ENCODE measurements around the gene FMNL2.

DNA sequence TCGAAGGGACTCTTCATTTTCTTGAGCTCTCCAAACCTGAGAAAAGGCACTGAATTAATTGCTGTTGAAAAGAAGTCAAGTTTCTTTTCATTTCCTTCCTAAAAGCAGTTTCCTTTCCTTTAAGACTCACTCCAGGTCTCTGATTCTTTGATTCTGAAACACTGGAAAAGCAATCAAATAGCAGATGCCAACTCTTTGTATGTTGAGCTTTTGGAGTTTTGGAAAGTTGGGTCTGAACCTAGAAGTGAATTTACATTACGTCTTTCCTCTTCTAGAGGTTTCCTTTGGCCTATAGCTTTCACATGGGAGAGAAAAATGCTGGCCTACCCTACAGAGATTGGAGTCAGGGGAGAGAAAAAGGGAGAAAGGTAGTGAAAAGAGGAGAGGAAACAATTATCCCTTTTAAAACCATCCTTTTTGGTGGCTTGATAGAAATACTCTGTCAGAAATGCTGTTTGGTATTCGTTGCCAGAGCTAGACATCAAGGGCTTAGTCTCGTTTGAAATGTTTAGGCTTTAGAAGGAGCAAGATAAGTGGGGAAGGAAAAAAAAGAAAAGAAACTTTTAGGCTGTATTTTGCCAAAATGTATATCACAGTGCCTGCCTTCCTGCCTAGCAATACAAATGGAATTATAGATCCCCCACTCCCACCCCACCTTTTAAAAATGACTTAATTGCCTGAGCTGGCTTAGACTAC, 194.6 kb downstream of the FMNL2 start:
- TF ChIP-seq, protein P1, sequence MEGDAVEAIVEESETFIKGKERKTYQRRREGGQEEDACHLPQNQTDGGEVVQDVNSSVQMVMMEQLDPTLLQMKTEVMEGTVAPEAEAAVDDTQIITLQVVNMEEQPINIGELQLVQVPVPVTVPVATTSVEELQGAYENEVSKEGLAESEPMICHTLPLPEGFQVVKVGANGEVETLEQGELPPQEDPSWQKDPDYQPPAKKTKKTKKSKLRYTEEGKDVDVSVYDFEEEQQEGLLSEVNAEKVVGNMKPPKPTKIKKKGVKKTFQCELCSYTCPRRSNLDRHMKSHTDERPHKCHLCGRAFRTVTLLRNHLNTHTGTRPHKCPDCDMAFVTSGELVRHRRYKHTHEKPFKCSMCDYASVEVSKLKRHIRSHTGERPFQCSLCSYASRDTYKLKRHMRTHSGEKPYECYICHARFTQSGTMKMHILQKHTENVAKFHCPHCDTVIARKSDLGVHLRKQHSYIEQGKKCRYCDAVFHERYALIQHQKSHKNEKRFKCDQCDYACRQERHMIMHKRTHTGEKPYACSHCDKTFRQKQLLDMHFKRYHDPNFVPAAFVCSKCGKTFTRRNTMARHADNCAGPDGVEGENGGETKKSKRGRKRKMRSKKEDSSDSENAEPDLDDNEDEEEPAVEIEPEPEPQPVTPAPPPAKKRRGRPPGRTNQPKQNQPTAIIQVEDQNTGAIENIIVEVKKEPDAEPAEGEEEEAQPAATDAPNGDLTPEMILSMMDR (IDR thresholded peaks at IDR 0.05 in 2 of 3, conservative IDR thresholded peaks at IDR 0.05 in 1 of 3; ENCODE audit: borderline replicate concordance in 1 of 3, insufficient read depth in 1 of 3, low read depth in 2 of 3, low read length in 2 of 3) = no peak
- TF ChIP-seq, protein P2, sequence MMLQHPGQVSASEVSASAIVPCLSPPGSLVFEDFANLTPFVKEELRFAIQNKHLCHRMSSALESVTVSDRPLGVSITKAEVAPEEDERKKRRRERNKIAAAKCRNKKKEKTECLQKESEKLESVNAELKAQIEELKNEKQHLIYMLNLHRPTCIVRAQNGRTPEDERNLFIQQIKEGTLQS (IDR thresholded peaks at IDR 0.05) = no peak
- TF ChIP-seq POLR2AphosphoS5 (IDR thresholded peaks at IDR 0.05; ENCODE audit: low read depth, low read length) = no peak
- TF ChIP-seq SP1 (IDR thresholded peaks at IDR 0.05; ENCODE audit: low read depth) = no peak
- no peak for TF ChIP-seq JUND (IDR thresholded peaks at IDR 0.05)
- TF ChIP-seq POLR2A (IDR thresholded peaks at IDR 0.05; ENCODE audit: borderline replicate concordance, extremely low read depth, insufficient read depth, insufficient read length) = no peak
- no peak for TF ChIP-seq CBX3 (IDR thresholded peaks at IDR 0.05; ENCODE audit: low read depth)

Measured in HCT116 (cell line).